Prostate gland (tissue), 2 donors: Measurements from ENCODE around the gene GRAMD1A.
"Not testable (repeated sequence)": the region's sequence is repeated elsewhere in the genome, so short reads cannot be mapped to it uniquely, and the experiment has no call there.

Experiments used
- POLR2AphosphoS5 ChIP-seq: sonication (generic); formaldehyde crosslinking; IDR thresholded peaks from one replicate; pipeline ENCODE4 v1.6.1; 2017; ENCODE audit warnings: antibody characterized with exemption
- TF ChIP-seq, protein P1 (sequence below), 4 experiments: fragments of 200-600 bp in 2 of 4; fragments of 450-650 bp in 2 of 4; sonication (generic) in 2 of 4; IDR thresholded peaks; 1 replicate in 3 of 4; 2 replicates in 1 of 4; pipeline ENCODE4 v1.5.1; 2016 to 2019; ENCODE audit warnings: antibody characterized with exemption in 4 of 4, mild to moderate bottlenecking in 2 of 4, moderate library complexity in 2 of 4

DNA sequence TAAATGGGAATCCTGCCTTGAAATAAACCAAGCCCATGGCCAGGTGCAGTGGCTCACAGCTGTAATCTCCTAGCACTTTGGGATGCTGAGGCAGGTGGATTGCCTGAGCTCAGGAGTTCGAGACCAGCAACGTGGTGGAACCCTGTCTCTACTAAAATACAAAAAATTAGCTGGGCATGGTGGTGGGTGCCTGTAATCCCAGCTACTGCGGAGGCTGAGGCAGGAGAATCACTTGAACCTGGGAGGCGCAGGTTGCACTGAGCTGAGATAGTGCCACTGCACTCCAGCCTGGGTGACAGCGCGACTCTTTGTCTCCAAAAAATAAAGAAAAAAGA is 5.9 kb downstream of the GRAMD1A start:
- TF ChIP-seq, protein P1, sequence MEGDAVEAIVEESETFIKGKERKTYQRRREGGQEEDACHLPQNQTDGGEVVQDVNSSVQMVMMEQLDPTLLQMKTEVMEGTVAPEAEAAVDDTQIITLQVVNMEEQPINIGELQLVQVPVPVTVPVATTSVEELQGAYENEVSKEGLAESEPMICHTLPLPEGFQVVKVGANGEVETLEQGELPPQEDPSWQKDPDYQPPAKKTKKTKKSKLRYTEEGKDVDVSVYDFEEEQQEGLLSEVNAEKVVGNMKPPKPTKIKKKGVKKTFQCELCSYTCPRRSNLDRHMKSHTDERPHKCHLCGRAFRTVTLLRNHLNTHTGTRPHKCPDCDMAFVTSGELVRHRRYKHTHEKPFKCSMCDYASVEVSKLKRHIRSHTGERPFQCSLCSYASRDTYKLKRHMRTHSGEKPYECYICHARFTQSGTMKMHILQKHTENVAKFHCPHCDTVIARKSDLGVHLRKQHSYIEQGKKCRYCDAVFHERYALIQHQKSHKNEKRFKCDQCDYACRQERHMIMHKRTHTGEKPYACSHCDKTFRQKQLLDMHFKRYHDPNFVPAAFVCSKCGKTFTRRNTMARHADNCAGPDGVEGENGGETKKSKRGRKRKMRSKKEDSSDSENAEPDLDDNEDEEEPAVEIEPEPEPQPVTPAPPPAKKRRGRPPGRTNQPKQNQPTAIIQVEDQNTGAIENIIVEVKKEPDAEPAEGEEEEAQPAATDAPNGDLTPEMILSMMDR (IDR thresholded peaks at IDR 0.05): not testable (repeated sequence)
- not testable (repeated sequence) for TF ChIP-seq POLR2AphosphoS5
